Measurements from ENCODE around the gene ZNF599.

ZNF599 gene

DNA sequence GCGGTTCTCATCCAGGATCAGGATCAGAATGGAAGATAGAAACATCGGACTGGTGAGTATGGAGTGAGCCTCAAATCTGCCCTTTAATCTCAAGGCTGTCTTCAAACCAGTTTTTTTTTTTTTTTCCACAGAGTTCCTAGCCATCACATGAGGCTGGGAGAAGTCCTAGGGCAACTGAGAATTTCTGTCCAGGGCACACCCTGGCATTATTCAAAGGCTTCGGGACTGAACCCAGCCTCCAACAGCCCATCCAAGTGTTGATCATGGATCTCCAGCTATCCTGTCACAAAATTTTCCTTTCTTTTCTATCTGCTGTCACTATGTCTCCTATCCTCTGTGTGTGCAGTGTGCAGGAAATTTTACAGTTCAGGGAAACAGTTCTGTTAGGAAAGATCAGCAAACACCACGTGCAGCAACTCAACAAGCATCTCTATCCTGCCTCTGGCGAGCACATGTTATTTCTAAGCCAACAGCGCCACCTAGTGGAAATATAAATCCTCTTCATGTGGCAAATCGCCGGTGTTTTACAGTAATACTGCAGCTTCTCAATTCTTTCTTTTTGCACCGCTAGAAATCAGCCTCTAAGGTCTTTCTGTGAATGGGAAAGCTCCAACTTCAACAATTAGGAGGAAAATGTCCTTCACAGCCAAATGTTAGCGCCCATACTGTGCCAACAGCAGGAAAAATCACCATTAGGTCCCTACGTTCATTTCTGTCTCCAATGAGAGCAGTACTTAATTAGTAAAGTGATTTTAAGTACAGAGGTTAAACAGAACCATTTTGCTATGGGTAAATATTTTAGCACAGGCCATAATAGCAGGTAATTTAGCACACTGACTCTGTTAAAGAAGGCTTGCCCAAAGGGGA lies 60.4 kb downstream of the ZNF599 start:
- WGBS = 37% methylated on average over 11 of the region's 11 CpGs

DNA sequence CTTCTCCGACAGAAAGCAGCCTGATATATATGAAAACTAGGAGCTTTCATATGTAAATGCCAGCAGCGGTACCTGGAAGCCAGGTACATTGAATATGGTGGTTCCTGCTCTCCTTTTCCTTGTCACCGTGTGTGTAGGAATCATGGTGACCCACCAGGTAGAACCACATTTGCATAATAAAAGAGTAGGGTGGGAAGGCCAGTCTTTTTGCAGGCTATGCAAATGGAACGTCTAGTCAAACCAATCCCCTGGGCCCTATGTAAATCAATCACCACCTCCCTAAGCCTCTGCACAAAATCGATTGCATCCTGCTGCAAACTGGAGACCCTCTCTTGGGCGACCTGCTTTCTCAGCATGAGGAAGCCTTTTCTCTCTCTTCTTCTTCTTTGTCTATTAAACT lies 61.1 kb downstream of the ZNF599 start:
- no peaks in the 10 kb centered on the region for H3K36me3 ChIP-seq (ENCODE audit: insufficient read depth, low read length)
- H3K9ac ChIP-seq (ENCODE audit: low read depth, low read length) = no peak overlapping the region
- no peak overlapping the region for H3K27ac ChIP-seq (ENCODE audit: low read depth, low read length)
- no peaks in the 10 kb centered on the region; the same call in 1 of the 2 replicates for H3K27me3 ChIP-seq (ENCODE audit: insufficient read depth, low read length)
- H3K9me3 ChIP-seq (ENCODE audit: insufficient read depth, low read depth, low read length) = peaks cover 49% of the 10 kb centered on the region
- no peaks in the 10 kb centered on the region; the same call in 1 of the 2 replicates for H3K4me1 ChIP-seq (ENCODE audit: insufficient read depth, low read length)
- 48% methylated on average over 4 of the region's 6 CpGs for WGBS
- no peak overlapping the region for H3K4me3 ChIP-seq (ENCODE audit: low read length)

More for the DNA sequence above, 60.4 kb downstream of the ZNF599 start:
- Histone ChIP-seq H3K27me3 (ENCODE audit: insufficient read depth, low read length) (no peaks in the 10 kb centered on the region; the same call in 1 of the 2 replicates), H3K36me3 (ENCODE audit: insufficient read depth, low read length) (no peaks in the 10 kb centered on the region), H3K4me3 (ENCODE audit: low read length) (no peak overlapping the region), H3K27ac (ENCODE audit: low read depth, low read length) (no peak overlapping the region), H3K9ac (ENCODE audit: low read depth, low read length) (no peak overlapping the region), H3K4me1 (ENCODE audit: insufficient read depth, low read length) (no peaks in the 10 kb centered on the region; the same call in 1 of the 2 replicates), H3K9me3 (ENCODE audit: insufficient read depth, low read depth, low read length) (peaks cover 52% of the 10 kb centered on the region)

Measured in HUES64 (cell line).